K562 (cell line): Measurements from ENCODE around the gene LGR6. TPM values are rescaled to one million over a fixed set of nuclear protein-coding genes. Genes with fewer than 3 reads are reported as not detected.

Source experiments
- ARHGAP35 ChIP-seq: fragments of 450-650 bp; IDR thresholded peaks from 2 replicates; pipeline ENCODE4 v1.6.1; 2018; ENCODE audit not compliant: partially characterized antibody
- DIDO1 ChIP-seq: fragments of 450-650 bp; IDR thresholded peaks from 2 replicates; pipeline ENCODE4 v1.6.1; 2016; ENCODE audit warnings: low read depth, missing biosample characterization, missing genetic modification characterization
- EWSR1 ChIP-seq: fragments of 450-650 bp; IDR thresholded peaks from 2 replicates; pipeline ENCODE4 v1.6.1; 2018; ENCODE audit warnings: borderline replicate concordance, mild to moderate bottlenecking, low read depth, moderate library complexity; ENCODE audit not compliant: partially characterized antibody
- GABPA ChIP-seq: fragments of 200-800 bp; sonication (Bioruptor generic); conservative IDR thresholded peaks from 2 replicates; pipeline ENCODE4 v1.6.1; 2016; ENCODE audit warnings: low read depth, missing genetic modification characterization, missing compliant biosample characterization
- MBD2 ChIP-seq: sonication (generic); IDR thresholded peaks from 2 replicates; pipeline ENCODE4 v1.6.1; 2016; ENCODE audit warnings: low read depth, borderline replicate concordance
- MED1 ChIP-seq: sonication (generic); formaldehyde crosslinking; IDR thresholded peaks from 2 replicates; pipeline ENCODE4 v1.8.1; 2023; ENCODE audit warnings: missing genetic modification reagents, borderline replicate concordance
- PHF8 ChIP-seq: fragments of 200-600 bp; sonication (generic); IDR thresholded peaks from 2 replicates; pipeline ENCODE4 v1.6.1; 2012; ENCODE audit warnings: mixed run types, mild to moderate bottlenecking, inconsistent platforms, low read length, moderate library complexity, borderline replicate concordance
- PHTF2 ChIP-seq: fragments of 250-450 bp; sonication (Bioruptor Pico); IDR thresholded peaks from 2 replicates; pipeline ENCODE4 v1.5.0; 2021; ENCODE audit warnings: mild to moderate bottlenecking
- POLR3G ChIP-seq: IDR thresholded peaks from 2 replicates; pipeline ENCODE4 v1.6.1; 2011; ENCODE audit not compliant: insufficient read length, insufficient replicate concordance; ENCODE audit errors: extremely low read depth
- PTBP1 ChIP-seq: fragments of 200-400 bp; formaldehyde crosslinking; IDR thresholded peaks from 2 replicates; pipeline ENCODE4 v1.6.1; 2017; ENCODE audit warnings: low read depth, low read length
- PTRF ChIP-seq: fragments of 450-650 bp; IDR thresholded peaks from 2 replicates; pipeline ENCODE4 v1.6.1; 2016; ENCODE audit warnings: mild to moderate bottlenecking, missing genetic modification characterization, missing compliant biosample characterization
- RBFOX2 ChIP-seq: fragments of 200-400 bp; formaldehyde crosslinking; IDR thresholded peaks from 2 replicates; pipeline ENCODE4 v1.6.1; 2017; ENCODE audit warnings: low read depth, mild to moderate bottlenecking, low read length, moderate library complexity
- RBM14 ChIP-seq: fragments of 200-400 bp; formaldehyde crosslinking; IDR thresholded peaks from 2 replicates; pipeline ENCODE4 v1.6.1; 2018; ENCODE audit warnings: low read depth, mild to moderate bottlenecking, low read length, moderate library complexity, borderline replicate concordance; ENCODE audit not compliant: insufficient read depth
- SAFB2 ChIP-seq: fragments of 200-400 bp; formaldehyde crosslinking; IDR thresholded peaks from 2 replicates; pipeline ENCODE4 v1.6.1; 2018; ENCODE audit warnings: borderline replicate concordance, low read length, low read depth, moderate library complexity; ENCODE audit not compliant: severe bottlenecking
- SETDB1 ChIP-seq: IDR thresholded peaks from one replicate; pipeline ENCODE4 v1.6.1; 2012; ENCODE audit warnings: low read length, control low read depth, inconsistent platforms
- SMARCB1 ChIP-seq: IDR thresholded peaks from 2 replicates; pipeline ENCODE4 v1.6.1; 2011; ENCODE audit warnings: improper control_type of control experiment, low read depth; ENCODE audit not compliant: insufficient read length
- SMARCE1 ChIP-seq: fragments of 450-650 bp; IDR thresholded peaks from 2 replicates; pipeline ENCODE4 v1.7.1; 2016; ENCODE audit warnings: mild to moderate bottlenecking
- SNRNP70 ChIP-seq: fragments of 200-400 bp; formaldehyde crosslinking; optimal IDR thresholded peaks from 2 replicates; pipeline ENCODE3; 2017; ENCODE audit warnings: low read depth, low read length
- SPI1 ChIP-seq: IDR thresholded peaks from 2 replicates; pipeline ENCODE4 v1.6.1; 2011; ENCODE audit warnings: low read depth, low read length, control low read depth, borderline replicate concordance
- TAF9B ChIP-seq: fragments of 450-650 bp; IDR thresholded peaks from 2 replicates; pipeline ENCODE4 v1.6.1; 2018; ENCODE audit warnings: mild to moderate bottlenecking; ENCODE audit not compliant: partially characterized antibody
- ZNF830 ChIP-seq: fragments of 250-450 bp; sonication (Bioruptor Pico); IDR thresholded peaks from 2 replicates; pipeline ENCODE4 v1.5.0; 2021; ENCODE audit warnings: mild to moderate bottlenecking
- polyA plus RNA-seq, 8 experiments: library from polyadenylated mRNA; depleted of rRNA in 4 of 8; stranded (reverse) in 5 of 8; unstranded in 3 of 8; fragments of >200 nt; fragmentation: Nextera tagmentation in 2 of 8; fragmentation: Illumina TruSeq in 1 of 8; extraction: Ambion mirVana in 2 of 8; extraction: Trizol in 1 of 8; gene quantifications; 2 replicates each; pipeline versions ENCODE4 v1.2.1 to v1.2.3, GENCODE V29; 2011 to 2014; ENCODE audit warnings: inconsistent platforms in 1 of 8, missing spikeins in 1 of 8
- total RNA-seq, 7 experiments: library from RNA; depleted of rRNA in 6 of 7; stranded (reverse); fragments of >200 nt in 6 of 7; fragmentation: Illumina TruSeq in 2 of 7; extraction: Trizol in 2 of 7; gene quantifications; 2 replicates each; pipeline versions ENCODE4 v1.2.1 to v1.2.3, GENCODE V29; 2011 to 2021; ENCODE audit warnings: low replicate concordance in 1 of 7
- TF ChIP-seq, protein P1 (sequence below), 2 experiments: fragments of 200-800 bp in 1 of 2; sonication (Bioruptor generic) in 1 of 2; sonication (generic) in 1 of 2; formaldehyde crosslinking in 1 of 2; IDR thresholded peaks in 1 of 2; conservative IDR thresholded peaks in 1 of 2; 2 replicates each; pipeline versions ENCODE4 v1.5.0 to v1.6.1; 2016 to 2020; ENCODE audit warnings: missing compliant biosample characterization in 1 of 2, missing genetic modification characterization in 1 of 2, missing genetic modification reagents in 1 of 2
- TF ChIP-seq, protein P2 (sequence below): fragments of 450-650 bp; IDR thresholded peaks from 2 replicates; pipeline ENCODE4 v1.6.1; 2016; ENCODE audit warnings: borderline replicate concordance
- TF ChIP-seq, protein P3 (sequence below): fragments of 250-450 bp; sonication (Bioruptor Pico); IDR thresholded peaks from 2 replicates; pipeline ENCODE4 v1.9.0; 2021; ENCODE audit warnings: mild to moderate bottlenecking

Gene LGR6
- total and polyA plus RNA-seq, 9 of the 15 experiments (the other 6 are each of a cell fraction or from before 2014, with no cell fraction given): 0.01 to 0.54 (median 0.17) TPM; not detected in 1

DNA sequence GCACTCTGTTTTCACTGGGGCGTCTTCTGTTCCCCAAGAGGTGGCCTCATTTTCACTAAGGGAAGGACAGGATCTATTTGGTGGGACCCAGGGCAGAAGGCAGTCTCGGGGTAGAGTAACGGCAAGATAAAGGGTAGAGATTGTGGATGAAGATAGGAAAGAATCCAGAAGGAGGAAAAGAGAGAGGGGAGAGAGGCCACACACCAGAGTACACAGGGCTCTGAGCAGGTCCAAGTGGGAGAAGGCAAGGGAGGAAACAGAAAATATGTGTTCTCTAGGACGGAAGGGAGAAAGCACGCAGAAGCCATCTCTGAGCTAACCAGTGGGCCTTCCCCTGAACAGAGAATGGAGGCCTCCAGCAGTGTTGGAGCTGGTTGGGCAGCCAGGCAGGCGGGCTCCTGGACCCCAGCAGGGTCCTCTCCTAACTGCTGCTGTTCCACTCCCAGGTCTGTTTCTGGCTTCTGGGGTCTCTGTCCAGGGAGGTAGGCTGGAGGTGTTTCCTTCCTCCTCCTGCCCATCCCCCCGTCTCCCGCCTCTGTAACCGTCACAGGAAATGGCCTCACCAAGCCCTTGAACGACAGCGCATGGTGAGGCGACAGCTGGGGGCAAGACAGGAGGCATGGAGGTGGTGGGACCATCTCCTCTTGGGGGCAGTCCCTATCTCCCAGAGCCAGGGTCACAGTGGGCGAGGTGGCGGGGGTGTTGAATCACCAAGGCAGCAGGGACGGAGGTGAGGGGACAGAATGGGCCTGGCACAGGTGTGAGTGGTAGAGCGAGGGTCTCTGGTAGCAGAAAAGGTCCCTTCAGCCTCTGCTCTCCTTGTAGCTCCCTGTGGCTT is 33.8 kb upstream of the LGR6 start (continued):
- TF ChIP-seq SPI1: 0 out of 2 replicates have a peak, but pooled peaks have one; percentile 28
- TF ChIP-seq RBM14: no peak
- no peak; the same call in 1 of the 2 replicates for TF ChIP-seq RBFOX2
- TF ChIP-seq, protein P1, sequence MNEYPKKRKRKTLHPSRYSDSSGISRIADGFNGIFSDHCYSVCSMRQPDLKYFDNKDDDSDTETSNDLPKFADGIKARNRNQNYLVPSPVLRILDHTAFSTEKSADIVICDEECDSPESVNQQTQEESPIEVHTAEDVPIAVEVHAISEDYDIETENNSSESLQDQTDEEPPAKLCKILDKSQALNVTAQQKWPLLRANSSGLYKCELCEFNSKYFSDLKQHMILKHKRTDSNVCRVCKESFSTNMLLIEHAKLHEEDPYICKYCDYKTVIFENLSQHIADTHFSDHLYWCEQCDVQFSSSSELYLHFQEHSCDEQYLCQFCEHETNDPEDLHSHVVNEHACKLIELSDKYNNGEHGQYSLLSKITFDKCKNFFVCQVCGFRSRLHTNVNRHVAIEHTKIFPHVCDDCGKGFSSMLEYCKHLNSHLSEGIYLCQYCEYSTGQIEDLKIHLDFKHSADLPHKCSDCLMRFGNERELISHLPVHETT (CRISPR knock-in tag; conservative IDR thresholded peaks at IDR 0.05 in 1 of 2, IDR thresholded peaks at IDR 0.05 in 1 of 2): 0 out of 4 replicates have a peak, but pooled peaks of 1 of the 2 experiments have one; percentile 18
- TF ChIP-seq MBD2: peak; percentile 64; the same call in 1 of the 2 replicates
- TF ChIP-seq SAFB2: no peak
- no peak for TF ChIP-seq SNRNP70
- TF ChIP-seq, protein P2, sequence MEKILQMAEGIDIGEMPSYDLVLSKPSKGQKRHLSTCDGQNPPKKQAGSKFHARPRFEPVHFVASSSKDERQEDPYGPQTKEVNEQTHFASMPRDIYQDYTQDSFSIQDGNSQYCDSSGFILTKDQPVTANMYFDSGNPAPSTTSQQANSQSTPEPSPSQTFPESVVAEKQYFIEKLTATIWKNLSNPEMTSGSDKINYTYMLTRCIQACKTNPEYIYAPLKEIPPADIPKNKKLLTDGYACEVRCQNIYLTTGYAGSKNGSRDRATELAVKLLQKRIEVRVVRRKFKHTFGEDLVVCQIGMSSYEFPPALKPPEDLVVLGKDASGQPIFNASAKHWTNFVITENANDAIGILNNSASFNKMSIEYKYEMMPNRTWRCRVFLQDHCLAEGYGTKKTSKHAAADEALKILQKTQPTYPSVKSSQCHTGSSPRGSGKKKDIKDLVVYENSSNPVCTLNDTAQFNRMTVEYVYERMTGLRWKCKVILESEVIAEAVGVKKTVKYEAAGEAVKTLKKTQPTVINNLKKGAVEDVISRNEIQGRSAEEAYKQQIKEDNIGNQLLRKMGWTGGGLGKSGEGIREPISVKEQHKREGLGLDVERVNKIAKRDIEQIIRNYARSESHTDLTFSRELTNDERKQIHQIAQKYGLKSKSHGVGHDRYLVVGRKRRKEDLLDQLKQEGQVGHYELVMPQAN: peak; percentile 54; the same call in 1 of the 2 replicates
- no peak for TF ChIP-seq EWSR1
- TF ChIP-seq SETDB1: no peak
- TF ChIP-seq PTBP1: peak; percentile 24; the same call in 1 of the 2 replicates
- TF ChIP-seq MED1 (CRISPR knock-in tag): no peak
- TF ChIP-seq PHTF2 (CRISPR knock-in tag): 0 out of 2 replicates have a peak, but pooled peaks have one; percentile 15
- no peak for TF ChIP-seq ARHGAP35
- TF ChIP-seq SMARCE1: no peak; the same call in 1 of the 2 replicates
- TF ChIP-seq SMARCB1: no peak
- TF ChIP-seq PTRF (tag): peak; percentile 35; the same call in 1 of the 2 replicates
- peak; percentile 76 for TF ChIP-seq TAF9B
- TF ChIP-seq PHF8: peak; percentile 46; the same call in 1 of the 2 replicates
- no peak for TF ChIP-seq DIDO1 (tag)
- TF ChIP-seq ZNF830 (CRISPR knock-in tag): peak; percentile 48; the same call in 1 of the 2 replicates
- TF ChIP-seq POLR3G: no peak
- TF ChIP-seq GABPA (tag): peak; percentile 82
- TF ChIP-seq, protein P3, sequence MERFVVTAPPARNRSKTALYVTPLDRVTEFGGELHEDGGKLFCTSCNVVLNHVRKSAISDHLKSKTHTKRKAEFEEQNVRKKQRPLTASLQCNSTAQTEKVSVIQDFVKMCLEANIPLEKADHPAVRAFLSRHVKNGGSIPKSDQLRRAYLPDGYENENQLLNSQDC: no peak
